ENCODE data around the gene CRYBA4.

The CRYBA4 gene

DNA sequence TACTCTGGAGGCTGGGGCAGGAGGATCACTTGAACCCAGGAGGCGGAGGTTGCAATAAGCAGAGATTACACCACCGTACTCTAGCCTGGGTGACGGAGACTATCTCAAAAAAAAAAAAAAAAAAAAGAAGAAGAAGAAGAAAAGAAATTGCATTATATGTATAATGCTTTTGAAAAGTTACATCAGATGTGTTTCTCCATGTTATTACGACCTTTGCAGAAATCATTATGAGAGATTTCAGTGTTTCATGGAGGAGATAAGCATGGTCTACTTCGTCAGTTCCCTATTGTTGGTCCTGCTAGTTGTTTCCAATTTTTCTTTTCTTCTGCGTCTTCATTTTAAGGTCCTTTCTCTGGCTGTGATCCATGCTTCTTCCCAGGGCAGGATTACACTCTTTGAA is 38.6 kb downstream of the CRYBA4 start:
- no peak for DNase-seq (ENCODE audit: low read depth in 2 of 2)

DNA sequence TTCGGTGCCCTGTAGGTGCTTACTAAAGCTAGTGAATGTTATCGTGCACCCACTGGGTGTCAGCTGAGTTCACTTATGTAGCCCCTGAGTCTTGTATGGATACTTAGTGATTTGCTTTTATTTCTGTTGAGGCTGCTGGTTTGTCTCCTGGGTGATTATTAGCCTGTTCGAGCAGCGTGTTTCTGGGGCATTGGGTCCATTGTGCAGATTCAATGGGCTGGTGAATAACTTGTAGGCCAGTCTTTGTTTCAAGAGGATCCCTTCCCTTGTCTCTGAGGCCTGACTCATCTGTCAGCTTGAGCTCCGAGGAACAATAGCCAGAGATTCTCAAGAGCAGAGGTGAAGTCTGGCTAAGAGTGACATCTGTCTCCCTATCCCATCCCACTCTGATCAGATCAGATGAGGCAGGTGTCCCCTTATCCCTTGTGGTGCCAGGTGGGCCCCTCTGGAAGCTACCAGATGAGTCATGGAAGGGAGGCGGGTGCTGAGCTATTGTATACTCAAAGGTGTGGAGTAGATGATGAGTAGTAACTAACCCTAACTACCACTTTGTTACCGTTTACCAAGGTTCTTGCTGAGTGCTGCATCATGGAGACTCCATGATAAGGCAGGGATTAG is 39.3 kb downstream of the CRYBA4 start:
- no peak for DNase-seq (ENCODE audit: low read depth in 2 of 2)

DNA sequence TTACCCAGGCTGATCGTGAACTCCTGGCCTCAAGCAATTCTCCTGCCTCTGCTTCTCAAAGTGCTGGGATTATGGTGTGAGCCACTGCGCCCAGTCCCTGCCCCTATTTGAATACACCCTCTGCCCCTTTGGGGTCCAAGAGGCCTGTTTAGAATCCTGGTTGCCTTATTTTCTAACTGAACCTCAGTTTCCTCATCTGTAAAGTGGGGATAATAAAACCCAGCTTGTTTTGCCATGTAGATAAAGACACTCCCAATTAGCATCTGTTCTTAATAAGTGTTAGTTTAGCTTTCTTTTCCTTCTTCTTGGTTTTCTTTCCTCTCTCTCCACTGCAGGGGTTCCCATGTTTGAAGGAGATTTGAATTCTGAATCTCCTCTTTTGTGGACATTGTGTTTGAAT is 40.4 kb downstream of the CRYBA4 start:
- DNase-seq (ENCODE audit: low read depth in 2 of 2): no peak

DNA sequence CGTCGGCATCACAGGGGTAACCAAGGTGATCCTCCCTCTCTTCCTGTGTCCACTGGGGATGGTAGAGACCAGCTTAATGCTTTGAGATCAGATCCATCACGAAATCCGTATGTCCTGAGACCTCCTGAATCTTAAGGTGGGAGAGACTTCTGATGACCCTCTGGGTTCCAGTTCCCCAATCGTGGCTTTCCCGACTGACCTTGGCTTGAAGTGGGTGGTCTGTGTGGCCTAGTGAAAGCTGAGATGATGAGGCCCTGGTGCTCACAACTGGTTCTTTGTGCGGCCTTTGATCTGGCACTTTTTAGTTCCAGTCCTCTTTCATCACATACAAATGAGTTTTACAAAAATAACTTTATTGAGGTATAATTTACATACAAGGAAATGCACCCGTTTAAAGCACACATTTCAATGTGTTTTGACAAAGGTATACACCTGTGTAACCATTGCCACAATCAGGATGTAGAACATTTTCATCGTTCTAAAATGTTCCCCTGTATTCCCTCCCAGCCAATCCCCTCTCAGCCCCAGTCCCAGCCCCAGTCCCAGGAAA is 41.7 kb downstream of the CRYBA4 start:
- no peak for DNase-seq (ENCODE audit: low read depth in 2 of 2)

DNA sequence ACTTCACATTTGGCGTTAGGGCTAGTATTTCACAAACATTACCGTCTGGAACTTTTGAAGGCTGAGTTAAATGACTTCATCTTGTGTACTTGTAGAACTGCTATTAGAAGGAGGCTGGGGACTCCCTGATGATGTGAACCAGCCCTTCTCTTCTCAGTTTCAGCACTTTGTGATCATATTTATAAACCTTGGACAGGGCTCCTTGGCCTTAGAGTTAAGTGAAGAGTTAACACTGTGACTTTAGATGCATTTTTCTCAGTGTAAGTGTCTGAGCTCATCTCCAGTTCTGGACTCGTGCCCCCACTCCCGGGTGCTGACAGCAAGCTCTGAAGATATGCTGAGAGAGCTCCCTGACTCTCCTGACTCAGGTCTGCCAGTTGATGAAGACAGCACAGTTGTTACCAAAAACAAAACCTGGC is 44.1 kb downstream of the CRYBA4 start:
- DNase-seq (ENCODE audit: low read depth in 2 of 2): no peak

DNA sequence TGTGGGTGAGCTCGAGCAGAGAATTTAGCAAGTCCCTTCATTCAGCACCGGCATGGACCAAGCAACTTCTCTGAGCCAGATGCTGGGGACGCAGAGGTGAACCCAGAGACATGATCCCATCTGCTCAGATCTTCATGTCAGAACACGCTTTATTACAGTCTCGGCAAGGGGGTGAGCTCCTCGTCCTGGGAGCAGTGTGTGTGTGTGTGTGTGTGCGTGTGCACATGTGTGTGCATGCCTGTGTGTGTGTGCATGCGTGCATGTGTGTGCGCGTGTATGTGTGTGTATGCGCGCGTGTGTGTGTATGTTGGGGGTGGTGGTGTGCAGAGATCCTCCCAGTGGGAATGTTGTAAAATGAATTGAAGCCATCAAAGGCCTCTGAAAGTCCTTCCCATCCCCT is 45.4 kb downstream of the CRYBA4 start:
- no peak for DNase-seq (ENCODE audit: low read depth in 2 of 2)

DNA sequence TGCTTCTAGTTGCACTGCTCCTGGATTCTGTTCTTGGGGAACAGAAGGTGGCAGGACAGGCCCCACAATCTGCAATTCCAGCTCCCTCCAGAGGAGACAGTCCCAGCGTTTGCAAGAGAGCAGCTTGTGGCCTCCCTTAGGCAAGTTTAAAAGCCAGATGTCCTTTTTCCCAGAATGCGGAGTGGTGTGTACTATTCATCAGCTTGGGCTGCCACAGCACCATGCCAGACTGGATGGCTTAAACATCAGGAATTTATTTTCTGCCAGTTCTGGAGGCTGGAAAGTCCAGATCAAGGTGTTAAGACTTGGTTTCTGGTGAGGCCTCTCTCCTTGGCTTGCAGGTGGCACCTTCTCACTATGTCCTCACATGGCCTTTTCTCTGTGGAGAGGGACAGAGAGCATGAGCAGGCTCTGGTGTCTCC is 47.3 kb downstream of the CRYBA4 start:
- DNase-seq (ENCODE audit: low read depth in 2 of 2): no peak

DNA sequence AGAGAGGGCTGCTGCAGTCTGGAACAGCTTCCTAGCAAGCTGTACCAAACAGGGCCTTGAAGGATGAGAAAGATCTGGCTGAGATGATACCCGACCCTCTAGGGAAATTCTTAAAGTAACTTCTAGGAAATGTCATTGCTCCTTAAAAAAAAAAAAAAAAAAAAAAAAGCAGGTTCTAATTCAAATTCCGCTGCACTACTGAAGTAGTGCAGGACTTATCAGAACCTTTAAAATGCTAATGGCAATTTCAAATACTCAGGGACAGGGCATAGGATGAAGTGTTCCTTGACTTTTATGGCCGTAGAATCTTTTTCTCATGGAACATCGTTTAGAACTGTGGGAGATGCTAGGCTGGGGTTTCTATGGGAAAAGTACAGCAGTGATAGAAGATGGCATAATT is 48.7 kb downstream of the CRYBA4 start:
- DNase-seq (ENCODE audit: low read depth in 2 of 2): no peak

DNA sequence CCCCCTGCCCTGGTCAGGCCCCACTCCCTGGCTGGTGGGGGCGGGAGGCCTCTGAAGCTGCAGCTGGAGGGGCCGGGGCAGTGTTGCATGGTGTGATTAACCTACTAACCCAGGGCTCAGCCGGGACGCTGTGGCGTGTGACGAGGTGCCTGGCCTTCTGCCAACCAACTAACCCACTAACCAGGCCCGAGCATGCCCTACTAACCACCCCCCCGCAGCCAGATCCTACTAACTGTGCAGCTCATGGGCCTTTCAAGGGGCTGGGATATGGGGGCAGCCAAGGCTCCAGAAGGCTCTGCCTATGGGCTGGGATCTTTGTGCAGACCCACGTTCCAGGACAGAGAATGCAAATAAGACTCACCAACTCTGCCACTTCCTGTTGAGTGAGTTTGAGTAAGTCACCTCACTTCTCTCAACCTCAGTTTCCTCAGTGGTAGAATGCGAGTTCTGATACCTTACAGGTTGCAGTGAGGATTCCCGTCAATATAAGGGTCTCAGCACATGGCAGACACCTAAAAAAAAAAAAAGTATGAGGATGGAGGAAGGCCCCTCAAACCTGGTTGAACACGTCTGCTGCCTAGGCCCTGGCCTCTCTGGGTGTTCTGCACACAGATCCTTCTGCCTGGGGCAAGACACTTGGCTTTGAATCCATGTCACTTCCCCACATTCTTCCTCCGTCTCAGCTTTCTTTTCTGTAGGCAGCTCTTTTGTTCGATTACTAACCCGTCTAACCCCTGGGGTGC is 49.7 kb downstream of the CRYBA4 start:
- peak; percentile 49 to 53 for DNase-seq (ENCODE audit: low read depth in 2 of 2)

DNA sequence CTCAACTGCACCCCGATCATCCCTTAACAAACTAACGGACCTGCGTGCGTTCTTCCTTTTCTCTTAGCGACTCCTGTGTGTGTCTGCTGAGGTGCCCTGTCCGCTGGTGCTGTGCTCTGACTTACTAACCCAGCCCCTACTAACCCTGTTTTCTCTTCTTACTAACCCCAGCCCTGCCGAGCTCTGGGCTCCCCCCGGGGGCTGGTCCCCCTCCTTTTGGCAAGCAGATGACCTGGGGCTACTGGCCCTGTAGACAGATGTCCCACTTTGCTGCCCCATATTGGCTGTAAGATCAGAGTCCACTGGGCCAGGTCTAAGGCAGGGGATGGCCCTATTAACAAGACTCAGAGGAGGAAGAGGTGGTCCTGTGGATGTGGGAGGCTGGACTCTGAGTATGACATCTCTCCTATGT is 50.3 kb downstream of the CRYBA4 start:
- DNase-seq (ENCODE audit: low read depth in 2 of 2): no peak

DNA sequence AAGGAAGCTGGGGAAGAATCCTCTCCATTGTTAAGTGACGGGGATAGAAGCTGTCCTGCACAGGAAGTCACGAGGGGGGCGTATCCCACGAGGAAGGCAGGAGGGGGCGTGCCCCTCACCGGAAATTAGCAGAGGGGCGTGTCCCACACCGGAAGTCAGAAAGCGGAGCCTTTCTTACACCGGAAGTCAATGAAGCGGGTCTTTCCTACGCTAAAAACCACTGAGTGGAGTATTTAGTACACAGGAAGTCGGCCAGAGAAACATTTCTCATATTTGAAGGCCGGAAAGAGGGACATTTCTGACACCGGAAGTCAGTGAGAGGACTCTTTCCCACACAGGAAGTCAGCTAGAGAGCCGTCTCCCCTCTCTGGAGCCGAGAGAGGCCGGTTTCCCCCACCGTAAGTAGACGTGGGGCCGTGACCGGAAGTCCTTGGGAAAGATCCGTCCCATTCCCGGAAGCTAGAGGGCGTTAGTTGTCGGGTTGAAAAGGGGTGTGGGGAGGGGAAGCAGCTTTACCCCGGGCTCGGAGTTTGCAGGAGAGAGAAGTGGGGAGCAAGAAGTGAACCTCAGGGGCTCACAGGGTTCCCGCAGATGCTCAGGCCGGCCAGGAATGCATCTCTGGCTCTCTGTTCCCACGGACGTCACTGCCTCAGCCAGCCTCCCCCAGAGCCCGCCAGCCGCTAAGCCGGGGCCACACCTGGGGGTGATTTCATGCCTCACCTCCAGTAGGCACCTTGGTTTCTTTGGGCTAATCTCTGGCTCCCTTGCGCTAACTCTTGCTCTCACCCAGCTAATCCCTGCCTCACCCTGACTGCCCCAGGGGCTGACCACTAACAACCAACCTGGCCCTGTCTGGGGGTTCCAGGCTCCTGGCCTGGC is 51.1 kb downstream of the CRYBA4 start:
- peak; percentile 88 for DNase-seq (ENCODE audit: low read depth in 2 of 2)

DNA sequence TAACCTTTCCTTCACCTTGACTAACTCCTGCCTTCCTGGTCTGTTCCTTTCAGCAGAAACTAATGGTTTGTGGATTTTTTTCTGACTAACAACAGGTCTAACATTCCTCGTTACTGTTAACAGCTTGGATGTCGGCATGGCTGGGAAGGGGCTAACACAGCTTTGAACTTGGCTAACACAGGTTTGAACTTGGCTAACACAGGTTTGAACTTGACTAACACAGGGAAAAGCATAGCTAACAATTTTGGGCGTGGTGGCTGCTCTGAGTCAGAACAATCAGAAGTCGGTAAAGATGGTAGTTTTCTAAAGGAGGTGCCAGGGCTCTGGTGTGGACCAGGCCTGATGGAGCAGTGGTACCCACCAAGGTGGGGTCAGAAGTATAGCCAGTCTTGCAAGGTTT is 51.7 kb downstream of the CRYBA4 start:
- DNase-seq (ENCODE audit: low read depth in 2 of 2): no peak

DNA sequence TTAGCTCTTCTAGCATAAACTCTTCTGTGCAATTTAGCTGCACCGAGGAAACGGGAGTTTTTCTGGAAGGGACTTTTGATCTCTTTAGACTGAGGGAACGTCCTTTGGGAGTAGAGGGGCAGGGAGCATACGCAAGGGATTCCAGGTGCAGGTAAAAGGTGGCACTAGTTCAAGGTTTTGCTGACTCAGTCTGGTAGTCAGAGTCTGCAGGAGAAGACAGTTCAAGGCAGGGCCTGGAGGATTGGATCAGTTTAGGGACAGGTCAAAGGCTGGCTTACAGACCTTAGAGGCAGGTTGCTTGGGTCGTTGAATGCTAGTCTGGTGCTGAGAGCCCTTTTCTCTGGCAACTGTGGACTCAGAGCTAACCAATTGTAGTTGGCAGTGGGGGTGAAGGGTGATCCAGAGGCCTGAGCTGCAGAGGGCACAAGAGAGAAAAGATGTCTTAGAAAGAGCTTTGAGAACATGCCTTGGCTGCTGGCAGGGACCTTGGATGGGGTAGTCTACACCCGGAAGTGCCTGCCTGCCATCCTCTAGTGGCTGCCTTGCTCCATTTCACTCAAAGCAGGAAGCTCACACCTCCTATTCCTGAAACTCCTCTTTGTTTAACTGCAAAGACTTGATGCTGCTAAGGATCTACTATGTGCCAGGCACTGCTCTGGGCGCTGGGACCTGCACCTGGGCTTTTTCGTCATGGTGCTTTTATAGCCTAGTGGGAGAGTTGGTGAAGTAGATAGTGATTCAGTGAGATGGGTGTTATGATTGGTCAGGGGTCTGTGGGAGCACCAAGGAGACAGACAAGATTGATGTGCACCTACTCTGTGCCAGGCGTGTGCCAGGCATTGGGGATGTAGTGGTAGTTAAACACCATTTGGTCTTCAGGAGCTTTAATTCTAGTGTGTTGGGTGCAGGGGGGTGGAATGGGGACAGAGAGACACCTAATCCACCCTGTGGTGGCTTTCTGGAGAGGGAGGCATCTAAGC is 52.7 kb downstream of the CRYBA4 start:
- no peak for DNase-seq (ENCODE audit: low read depth in 2 of 2)

DNA sequence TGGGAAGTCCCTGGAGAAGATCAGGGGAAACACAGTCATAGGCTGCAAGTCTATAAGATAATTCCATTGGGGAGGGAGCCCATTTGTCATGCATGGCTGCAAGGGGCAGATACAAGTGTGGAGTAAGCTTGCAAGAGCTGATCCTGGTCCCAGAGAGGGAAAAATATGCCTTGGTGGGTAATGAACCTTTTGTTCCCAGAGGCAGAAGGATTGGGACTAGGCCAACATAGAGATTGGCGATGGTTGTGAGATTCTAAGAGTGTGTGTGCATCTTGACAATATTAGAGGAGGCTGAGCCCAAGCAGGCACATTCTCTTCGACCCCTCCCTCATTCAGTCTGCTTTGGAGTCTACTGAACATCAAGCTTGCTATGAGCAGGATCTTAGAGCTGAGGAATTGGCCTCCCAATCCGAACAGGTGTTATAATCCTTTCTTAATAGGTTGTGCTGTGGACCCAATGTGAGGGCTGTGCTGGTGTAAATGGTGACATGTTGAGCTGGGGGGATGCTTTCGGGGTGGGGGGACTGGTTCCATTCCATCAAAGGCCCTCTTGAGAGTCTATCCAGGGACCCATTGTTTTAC is 54.0 kb downstream of the CRYBA4 start:
- DNase-seq (ENCODE audit: low read depth in 2 of 2): no peak

DNA sequence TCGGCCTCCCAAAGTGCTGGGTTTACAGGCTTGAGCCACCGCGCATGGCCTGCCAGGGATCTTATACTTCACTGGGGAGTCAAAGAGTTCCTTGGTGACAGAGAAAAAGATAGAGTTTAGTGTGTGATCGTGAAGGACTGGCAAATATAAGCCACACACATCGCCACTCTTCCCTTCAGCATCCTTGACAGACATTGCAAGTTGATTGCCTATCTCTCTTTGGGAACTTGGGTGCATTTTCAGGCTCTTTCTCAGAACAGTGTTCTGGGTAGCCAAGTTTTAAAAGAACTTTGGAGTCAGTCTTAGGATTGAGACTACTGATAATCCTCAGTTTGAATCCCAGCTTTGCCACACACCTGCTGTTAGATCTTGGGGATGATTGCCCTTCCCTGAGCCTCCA is 55.5 kb downstream of the CRYBA4 start:
- no peak for DNase-seq (ENCODE audit: low read depth in 2 of 2)

DNA sequence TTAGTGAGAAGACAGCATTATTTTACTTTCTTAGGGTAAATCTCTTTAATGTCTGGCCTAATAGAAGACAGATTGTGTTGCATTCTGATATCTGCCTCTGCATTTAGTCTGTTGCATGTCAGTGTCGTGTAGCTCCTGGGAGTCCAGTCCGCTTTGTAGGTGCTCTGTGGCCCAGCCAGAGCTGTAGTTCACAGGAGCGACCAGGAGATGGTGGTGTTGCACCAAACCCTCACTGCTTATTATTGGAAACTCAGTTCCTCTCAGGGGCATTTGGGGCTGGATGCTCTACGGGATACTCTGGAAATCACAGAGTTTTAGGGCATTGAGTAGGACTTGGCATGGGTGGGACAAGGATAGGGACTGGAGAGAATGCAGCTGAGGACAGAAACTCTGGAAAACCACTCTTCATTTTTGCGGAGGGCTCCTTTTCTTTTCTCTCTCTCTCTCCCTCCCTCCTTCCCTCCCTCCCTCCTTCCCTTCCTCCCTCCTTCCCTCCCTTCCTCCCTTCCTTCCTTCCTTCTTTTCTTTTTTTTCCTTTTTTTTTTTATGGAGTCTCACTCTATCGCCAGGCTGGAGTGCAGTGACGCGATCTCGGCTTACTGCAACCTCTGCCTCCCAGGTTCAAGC is 57.4 kb downstream of the CRYBA4 start:
- DNase-seq (ENCODE audit: low read depth in 2 of 2): peak; percentile 55 to 63

Measured in stimulated activated CD4-positive, alpha-beta T cell treated with anti-CD3 and anti-CD28 coated beads, Interleukin-15, amount 100 ng/mL, for 48 hours (primary cell).